Astrocyte of the spinal cord (primary cell): ENCODE measurements around the gene KRTAP16-1.

ENCODE experiments used
- DNase-seq: peaks from one replicate; pipeline ENCODE4 v3.0.0; 2011; ENCODE audit warnings: low read depth, low spot score
- H3K4me3 ChIP-seq: 2 replicates; pipeline ENCODE4 v1.5.1; 2011; ENCODE audit warnings: low read depth, mild to moderate bottlenecking, low read length, moderate library complexity
- in situ Hi-C: cut with HindIII; loops from 2 replicates; pipeline ENCODE4 v1.10.0; 2017; ENCODE audit warnings: low sequenced_read_pairs
- TF ChIP-seq, protein P1 (sequence below): IDR thresholded peaks from 2 replicates; pipeline ENCODE4 v1.5.1; 2012; ENCODE audit warnings: low read depth, mild to moderate bottlenecking, low read length, inconsistent platforms

The KRTAP16-1 gene

DNA sequence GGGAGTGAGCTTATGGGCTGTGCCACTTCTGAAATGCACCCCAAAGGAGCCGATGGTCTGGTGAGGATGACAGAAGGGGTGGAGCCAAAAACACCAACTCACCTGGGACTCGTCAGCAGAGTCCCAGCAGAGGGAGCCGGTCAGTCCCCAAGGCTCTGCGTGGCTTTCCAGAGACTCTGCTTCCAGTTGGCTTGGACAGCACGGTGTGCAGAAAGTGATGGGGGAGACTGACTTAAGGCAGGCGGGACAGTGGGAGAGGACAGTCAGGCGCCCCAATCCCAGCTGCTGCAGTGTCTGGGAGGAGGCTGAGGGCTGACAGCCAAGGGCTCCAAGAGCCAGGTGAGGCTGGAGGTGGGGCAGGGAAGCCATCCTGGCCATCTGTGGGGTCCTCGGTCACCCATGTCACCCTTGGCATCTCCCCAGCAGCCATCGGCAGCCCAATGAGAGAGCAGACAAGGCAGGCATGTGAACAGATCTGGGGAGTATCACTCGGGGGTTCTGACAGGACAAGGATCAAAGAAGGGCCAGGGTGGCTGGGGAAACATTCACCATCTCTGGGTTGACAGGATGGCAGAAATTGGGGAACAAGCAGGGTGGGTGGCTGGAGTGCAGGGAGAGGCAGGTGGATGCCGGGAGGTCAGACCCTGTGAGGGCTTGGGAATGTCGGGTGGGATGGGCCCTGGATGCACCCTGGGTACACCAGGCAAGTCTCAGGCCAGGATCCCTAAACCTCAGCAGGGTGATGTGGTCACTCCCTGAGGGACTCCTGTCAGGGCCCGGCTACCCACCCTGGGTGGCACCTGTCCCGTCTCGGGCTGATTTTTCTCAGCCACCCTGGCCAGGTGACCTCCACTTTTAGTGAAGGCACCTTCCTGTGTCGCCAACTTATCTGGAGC, 15.3 kb upstream of the KRTAP16-1 start:
- TF ChIP-seq, protein P1, sequence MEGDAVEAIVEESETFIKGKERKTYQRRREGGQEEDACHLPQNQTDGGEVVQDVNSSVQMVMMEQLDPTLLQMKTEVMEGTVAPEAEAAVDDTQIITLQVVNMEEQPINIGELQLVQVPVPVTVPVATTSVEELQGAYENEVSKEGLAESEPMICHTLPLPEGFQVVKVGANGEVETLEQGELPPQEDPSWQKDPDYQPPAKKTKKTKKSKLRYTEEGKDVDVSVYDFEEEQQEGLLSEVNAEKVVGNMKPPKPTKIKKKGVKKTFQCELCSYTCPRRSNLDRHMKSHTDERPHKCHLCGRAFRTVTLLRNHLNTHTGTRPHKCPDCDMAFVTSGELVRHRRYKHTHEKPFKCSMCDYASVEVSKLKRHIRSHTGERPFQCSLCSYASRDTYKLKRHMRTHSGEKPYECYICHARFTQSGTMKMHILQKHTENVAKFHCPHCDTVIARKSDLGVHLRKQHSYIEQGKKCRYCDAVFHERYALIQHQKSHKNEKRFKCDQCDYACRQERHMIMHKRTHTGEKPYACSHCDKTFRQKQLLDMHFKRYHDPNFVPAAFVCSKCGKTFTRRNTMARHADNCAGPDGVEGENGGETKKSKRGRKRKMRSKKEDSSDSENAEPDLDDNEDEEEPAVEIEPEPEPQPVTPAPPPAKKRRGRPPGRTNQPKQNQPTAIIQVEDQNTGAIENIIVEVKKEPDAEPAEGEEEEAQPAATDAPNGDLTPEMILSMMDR = peak; percentile 40
- DNase-seq = no peak

DNA sequence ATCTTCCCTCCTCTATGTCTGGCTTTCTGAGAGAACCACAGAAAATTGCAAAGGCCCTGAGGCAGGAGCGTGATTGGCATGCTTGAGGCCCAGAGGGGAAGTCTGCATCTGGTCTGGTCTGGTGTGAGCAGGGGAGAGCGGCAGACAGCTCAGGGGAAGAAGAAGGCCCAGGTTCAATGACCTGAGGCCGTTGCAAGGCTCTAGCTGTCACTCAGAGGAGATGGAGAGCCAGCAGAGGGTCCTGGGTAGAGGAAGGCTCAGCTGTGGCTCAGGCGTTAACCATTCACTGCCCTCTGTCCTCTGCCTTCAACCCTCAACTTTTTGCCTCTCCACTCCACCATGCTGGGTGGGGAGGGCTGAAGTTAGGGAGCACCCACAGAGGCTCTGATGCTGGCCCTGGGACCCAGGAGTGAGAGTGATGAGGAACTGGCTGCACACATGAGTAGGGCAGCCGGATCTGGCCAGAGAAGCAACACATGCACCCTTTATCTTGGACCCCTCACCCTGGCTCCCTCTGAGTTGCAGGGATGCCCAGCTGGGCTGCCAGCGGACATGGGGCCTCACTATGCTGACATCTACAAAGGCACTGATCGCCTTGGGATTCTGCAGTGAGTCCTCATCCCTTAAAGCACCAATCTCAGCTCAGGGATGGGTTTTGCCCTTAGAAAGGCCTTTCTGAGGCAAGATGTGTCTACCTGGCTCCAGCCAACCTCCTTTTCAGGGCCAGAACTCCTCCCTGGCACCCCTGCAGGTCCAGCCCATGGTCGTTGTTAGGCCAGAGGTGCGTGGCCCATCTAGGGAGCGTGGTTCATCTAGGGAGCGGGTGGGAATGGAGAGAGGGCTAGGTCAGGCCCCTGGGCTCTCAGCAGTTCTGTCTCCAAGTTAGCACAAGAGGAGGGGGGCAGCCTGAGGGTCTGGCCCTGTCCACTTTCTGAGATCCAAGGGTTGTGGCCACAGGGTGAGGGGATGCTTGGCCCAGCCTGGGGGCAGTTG, 14.1 kb upstream of the KRTAP16-1 start:
- TF ChIP-seq, protein P1 = no peak
- no peak overlapping the region for H3K4me3 ChIP-seq
- in situ Hi-C loops = no loop called here
- no peak for DNase-seq

More for the DNA sequence above, 15.3 kb upstream of the KRTAP16-1 start:
- H3K4me3 ChIP-seq = no peak overlapping the region
- in situ Hi-C loops = no loop called here

DNA sequence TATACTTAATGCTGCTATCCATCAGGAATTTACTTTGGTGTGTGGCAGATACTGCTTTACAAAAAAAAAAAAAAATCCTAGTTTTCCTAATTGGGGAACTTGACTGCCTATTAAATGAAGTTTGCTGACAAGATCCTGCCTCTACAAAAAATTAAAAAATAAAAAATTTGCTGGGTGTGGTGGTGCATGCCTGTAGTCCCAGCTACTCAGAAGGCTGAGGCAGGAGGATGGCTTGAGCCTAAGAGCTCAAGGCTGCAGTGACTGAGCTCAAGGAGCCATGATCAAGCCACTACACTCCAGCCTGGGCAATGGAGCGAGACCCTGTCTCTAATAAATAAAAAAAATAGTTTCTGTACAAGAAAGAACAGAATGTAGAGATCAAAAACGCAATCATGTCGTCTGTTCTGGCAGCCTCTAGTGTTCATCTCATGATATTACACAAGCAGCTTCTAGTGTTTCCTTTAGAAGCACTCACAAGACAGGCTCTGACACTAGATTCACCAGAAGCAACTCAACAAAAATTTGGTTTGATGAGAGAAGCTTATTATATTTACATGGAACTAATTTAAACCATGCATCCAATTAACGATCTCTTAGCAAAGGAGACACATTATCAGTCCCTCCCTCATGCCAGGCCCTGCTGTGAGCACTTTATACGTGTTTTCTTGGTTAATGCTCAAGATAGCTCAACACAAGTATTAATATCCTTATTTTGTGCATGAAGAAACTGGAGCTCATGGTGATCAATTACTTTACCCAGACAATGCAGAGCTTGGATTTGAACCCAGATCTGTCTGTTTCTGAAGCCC, 13.2 kb upstream of the KRTAP16-1 start:
- H3K4me3 ChIP-seq = no peak overlapping the region
- TF ChIP-seq, protein P1 = peak; percentile 94
- in situ Hi-C loops = no loop called here
- peak; percentile 75 for DNase-seq

DNA sequence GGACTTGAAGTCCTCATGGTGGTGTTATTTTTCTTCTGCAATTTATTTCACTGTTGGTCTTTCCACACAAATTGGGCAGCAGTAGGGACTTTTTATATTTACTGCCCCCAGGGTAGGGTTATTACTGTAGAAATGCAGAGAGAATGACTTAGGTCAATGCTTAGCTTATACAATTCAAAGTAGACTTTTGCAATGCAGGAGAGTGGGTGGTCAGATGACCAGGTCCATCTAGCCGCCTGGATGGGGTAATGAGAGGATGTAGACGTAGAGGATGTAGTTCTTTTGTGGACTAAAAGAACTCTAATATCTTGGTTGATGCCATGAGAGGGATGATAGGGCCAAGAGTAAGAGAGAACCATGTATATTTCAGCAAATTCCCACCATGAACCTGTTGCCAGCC, 9.1 kb upstream of the KRTAP16-1 start:
- TF ChIP-seq, protein P1 = no peak
- no peak for DNase-seq
- in situ Hi-C loops = no loop called here
- H3K4me3 ChIP-seq = no peak overlapping the region

DNA sequence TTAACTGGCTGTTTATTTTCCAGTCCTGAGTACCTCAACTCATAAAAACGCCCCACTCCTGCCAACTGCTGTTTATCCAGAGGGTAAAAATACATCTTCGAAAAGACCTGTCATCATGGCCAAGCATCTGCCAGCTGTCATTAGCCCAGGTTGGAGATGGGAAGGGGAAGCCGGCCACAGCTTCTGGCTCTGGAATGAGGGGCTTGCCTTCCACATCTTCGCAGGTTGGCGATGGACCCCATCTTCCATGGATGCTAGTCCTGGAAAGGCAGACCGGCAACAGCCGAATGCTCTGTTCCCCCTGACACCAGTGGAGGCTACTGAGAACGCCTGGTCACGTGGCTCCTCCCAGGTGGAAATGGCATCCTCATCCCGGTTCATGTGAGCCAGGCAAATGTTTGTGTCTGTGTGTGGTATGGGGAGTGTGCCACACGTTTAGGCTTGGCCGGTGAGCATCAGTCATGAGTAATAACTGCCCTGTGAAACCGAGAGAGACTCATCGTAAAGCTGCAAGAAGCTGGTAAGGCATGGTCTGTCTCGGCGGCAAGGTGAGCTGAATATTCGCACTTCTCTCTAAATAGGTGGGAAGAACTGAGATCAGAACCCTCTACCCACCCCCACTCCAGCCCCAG, 6.8 kb upstream of the KRTAP16-1 start:
- TF ChIP-seq, protein P1 = no peak
- in situ Hi-C loops = no loop called here
- no peak for DNase-seq
- no peak overlapping the region for H3K4me3 ChIP-seq
